Measurements from ENCODE around the gene MYH15.

MYH15 gene

DNA sequence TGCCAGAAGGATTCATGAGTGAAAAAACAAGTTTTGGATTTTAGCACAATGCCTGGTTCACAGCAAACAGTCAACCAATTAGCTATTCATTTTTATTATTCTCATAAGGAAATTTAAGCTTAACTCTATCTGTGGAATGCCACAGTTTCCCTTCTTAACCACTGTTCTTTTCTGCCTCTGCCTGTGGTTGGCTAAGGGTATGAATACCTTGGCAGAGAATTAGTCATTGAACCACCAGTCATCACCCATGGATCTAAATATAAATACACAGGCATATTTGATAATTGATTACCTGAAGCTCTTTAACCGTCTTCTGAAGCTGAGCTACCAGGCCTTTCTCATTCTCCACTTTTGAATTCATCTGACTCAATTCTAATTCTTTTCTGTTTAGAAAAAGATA is 79.9 kb downstream of the MYH15 start:
- H3K4me2 ChIP-seq (ENCODE audit: insufficient read depth, low read length, poor library complexity, severe bottlenecking), result no peak overlapping the region
- no peaks in the 10 kb centered on the region for H3K36me3 ChIP-seq (replicated peaks in 1 of 2; ENCODE audit: control insufficient read depth in 2 of 2, insufficient read depth in 2 of 2, low read length in 2 of 2)
- peaks cover 0 to 2% of the 10 kb centered on the region in 2 donors for H3K4me1 ChIP-seq (ENCODE audit: control insufficient read depth in 2 of 2, insufficient read depth in 1 of 2, low read depth in 1 of 2, low read length in 2 of 2)
- no peak overlapping the region for H4K8ac ChIP-seq (ENCODE audit: low read depth, low read length)
- H2BK15ac ChIP-seq (ENCODE audit: low read length), result no peak overlapping the region
- H3K14ac ChIP-seq (ENCODE audit: low read length), result no peak overlapping the region
- H2BK120ac ChIP-seq (ENCODE audit: low read depth, low read length), result no peak overlapping the region
- DNase-seq (ENCODE audit: low spot score), result no peak
- no peak overlapping the region for H3K4ac ChIP-seq (ENCODE audit: low read length)
- no CpG with 5 or more reads among the region's 1 CpG for WGBS, 2 donors (ENCODE audit: extremely low coverage in 2 of 2, insufficient read length in 2 of 2, insufficient replicate concordance in 1 of 2)
- H2BK5ac ChIP-seq (ENCODE audit: low read length), result no peak overlapping the region
- no peak overlapping the region for H3K18ac ChIP-seq (ENCODE audit: low read length)
- no peak overlapping the region for H2BK12ac ChIP-seq (ENCODE audit: low read length)
- H3K27me3 ChIP-seq (ENCODE audit: control insufficient read depth in 3 of 3, insufficient read depth in 3 of 3, low read depth in 1 of 3, low read length in 3 of 3), result no peaks in the 10 kb centered on the region
- H4K91ac ChIP-seq (ENCODE audit: low read depth, low read length, poor library complexity), result no peak overlapping the region
- H3K9ac ChIP-seq (ENCODE audit: low read depth, low read length, poor library complexity), result no peak overlapping the region
- H3K4me3 ChIP-seq (ENCODE audit: low read length in 2 of 2), result no peak overlapping the region
- H3K9me3 ChIP-seq (replicated peaks in 1 of 2; ENCODE audit: control insufficient read depth in 2 of 2, insufficient read depth in 1 of 2, low read depth in 1 of 2, low read length in 2 of 2), result peaks cover 3 to 14% of the 10 kb centered on the region in 2 donors
- no peak overlapping the region for H2AFZ ChIP-seq (ENCODE audit: low read length)
- H3K27ac ChIP-seq (replicated peaks; ENCODE audit: low read length), result no peak overlapping the region
- H3K23ac ChIP-seq (ENCODE audit: low read depth, low read length, poor library complexity), result no peak overlapping the region
- no peaks in the 10 kb centered on the region for H3K79me1 ChIP-seq (ENCODE audit: low read depth, low read length)
- H2AK5ac ChIP-seq (ENCODE audit: low read depth, low read length), result no peak overlapping the region

GRCh38 chr3:108428586-108428985 is 81.8 kb downstream of the MYH15 start:
- peaks cover 3 to 12% of the 10 kb centered on the region in 2 donors for H3K9me3 ChIP-seq (replicated peaks in 1 of 2; ENCODE audit: control insufficient read depth in 2 of 2, insufficient read depth in 1 of 2, low read depth in 1 of 2, low read length in 2 of 2)

DNA sequence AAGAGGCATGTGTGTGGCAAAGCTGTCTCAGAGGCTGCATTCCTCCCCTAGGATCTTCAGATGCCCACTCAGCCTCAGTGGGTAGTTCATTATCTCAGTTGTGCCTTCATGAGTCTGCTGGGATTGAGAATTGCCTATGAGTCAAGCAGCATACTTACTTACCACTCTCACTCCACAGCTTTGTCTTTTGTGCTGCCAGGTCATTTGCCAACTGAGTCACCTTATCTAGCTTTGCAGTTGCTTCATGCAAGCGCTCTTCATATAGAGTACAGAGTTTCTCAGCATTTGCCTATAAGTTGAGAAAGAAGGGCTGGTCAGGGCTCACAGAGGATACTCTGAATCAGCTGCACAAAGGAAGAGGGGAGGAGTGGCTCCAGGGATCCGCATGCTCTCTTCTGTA is 89.5 kb downstream of the MYH15 start:
- no peak overlapping the region for H3K18ac ChIP-seq (ENCODE audit: low read length)
- H3K4ac ChIP-seq (ENCODE audit: low read length), result no peak overlapping the region
- no peak overlapping the region for H3K27ac ChIP-seq (replicated peaks; ENCODE audit: low read length)
- H3K27me3 ChIP-seq (ENCODE audit: control insufficient read depth in 3 of 3, insufficient read depth in 3 of 3, low read depth in 1 of 3, low read length in 3 of 3), result no peaks in the 10 kb centered on the region
- no peak overlapping the region for H2BK5ac ChIP-seq (ENCODE audit: low read length)
- no peak overlapping the region for H3K4me2 ChIP-seq (ENCODE audit: insufficient read depth, low read length, poor library complexity, severe bottlenecking)
- H3K9me3 ChIP-seq (replicated peaks in 1 of 2; ENCODE audit: control insufficient read depth in 2 of 2, insufficient read depth in 1 of 2, low read depth in 1 of 2, low read length in 2 of 2), result no peaks in the 10 kb centered on the region
- no peak overlapping the region for H4K91ac ChIP-seq (ENCODE audit: low read depth, low read length, poor library complexity)
- no peak overlapping the region for H3K14ac ChIP-seq (ENCODE audit: low read length)
- H3K9ac ChIP-seq (ENCODE audit: low read depth, low read length, poor library complexity), result no peak overlapping the region
- H3K4me3 ChIP-seq (ENCODE audit: low read length in 2 of 2), result no peak overlapping the region
- no peaks in the 10 kb centered on the region for H3K79me1 ChIP-seq (ENCODE audit: low read depth, low read length)
- no peak overlapping the region for H2AFZ ChIP-seq (ENCODE audit: low read length)
- no peak overlapping the region for H4K8ac ChIP-seq (ENCODE audit: low read depth, low read length)
- H2BK15ac ChIP-seq (ENCODE audit: low read length), result no peak overlapping the region
- no peak overlapping the region for H3K23ac ChIP-seq (ENCODE audit: low read depth, low read length, poor library complexity)
- H2BK120ac ChIP-seq (ENCODE audit: low read depth, low read length), result no peak overlapping the region
- no peak overlapping the region for H2BK12ac ChIP-seq (ENCODE audit: low read length)
- DNase-seq (ENCODE audit: low spot score), result no peak
- no peak overlapping the region for H2AK5ac ChIP-seq (ENCODE audit: low read depth, low read length)
- H3K36me3 ChIP-seq (replicated peaks in 1 of 2; ENCODE audit: control insufficient read depth in 2 of 2, insufficient read depth in 2 of 2, low read length in 2 of 2), result no peaks in the 10 kb centered on the region
- no peaks in the 10 kb centered on the region for H3K4me1 ChIP-seq (ENCODE audit: control insufficient read depth in 2 of 2, insufficient read depth in 1 of 2, low read depth in 1 of 2, low read length in 2 of 2)
- no CpG with 5 or more reads among the region's 2 CpGs for WGBS, 2 donors (ENCODE audit: extremely low coverage in 2 of 2, insufficient read length in 2 of 2, insufficient replicate concordance in 1 of 2)

More at GRCh38 chr3:108428586-108428985, 81.8 kb downstream of the MYH15 start:
- Histone ChIP-seq H2BK15ac (ENCODE audit: low read length) (no peak overlapping the region), H3K27me3 (ENCODE audit: control insufficient read depth in 3 of 3, insufficient read depth in 3 of 3, low read depth in 1 of 3, low read length in 3 of 3) (no peaks in the 10 kb centered on the region), H2BK5ac (ENCODE audit: low read length) (no peak overlapping the region), H3K36me3 (replicated peaks in 1 of 2; ENCODE audit: control insufficient read depth in 2 of 2, insufficient read depth in 2 of 2, low read length in 2 of 2) (no peaks in the 10 kb centered on the region), H2BK120ac (ENCODE audit: low read depth, low read length) (no peak overlapping the region), H4K91ac (ENCODE audit: low read depth, low read length, poor library complexity) (no peak overlapping the region), H3K4me2 (ENCODE audit: insufficient read depth, low read length, poor library complexity, severe bottlenecking) (no peak overlapping the region), H2AFZ (ENCODE audit: low read length) (peak overlapping the region; percentile 37), H3K14ac (ENCODE audit: low read length) (no peak overlapping the region), H3K18ac (ENCODE audit: low read length) (no peak overlapping the region), H2AK5ac (ENCODE audit: low read depth, low read length) (no peak overlapping the region), H3K4me3 (ENCODE audit: low read length in 2 of 2) (no peak overlapping the region), H3K4me1 (ENCODE audit: control insufficient read depth in 2 of 2, insufficient read depth in 1 of 2, low read depth in 1 of 2, low read length in 2 of 2) (peaks cover 0 to 2% of the 10 kb centered on the region in 2 donors), H3K4ac (ENCODE audit: low read length) (no peak overlapping the region), H4K8ac (ENCODE audit: low read depth, low read length) (no peak overlapping the region), H2BK12ac (ENCODE audit: low read length) (no peak overlapping the region), H3K9ac (ENCODE audit: low read depth, low read length, poor library complexity) (no peak overlapping the region), H3K79me1 (ENCODE audit: low read depth, low read length) (no peaks in the 10 kb centered on the region), H3K23ac (ENCODE audit: low read depth, low read length, poor library complexity) (no peak overlapping the region), H3K27ac (replicated peaks; ENCODE audit: low read length) (no peak overlapping the region)
- WGBS, 2 donors (ENCODE audit: extremely low coverage in 2 of 2, insufficient read length in 2 of 2, insufficient replicate concordance in 1 of 2), result no CpG with 5 or more reads among the region's 3 CpGs
- DNase-seq (ENCODE audit: low spot score), result no peak

GRCh38 chr3:108416111-108416869 is 94.1 kb downstream of the MYH15 start:
- Histone ChIP-seq H2BK5ac (ENCODE audit: low read length) (no peak overlapping the region), H3K4me2 (ENCODE audit: insufficient read depth, low read length, poor library complexity, severe bottlenecking) (no peak overlapping the region), H3K36me3 (replicated peaks in 1 of 2; ENCODE audit: control insufficient read depth in 2 of 2, insufficient read depth in 2 of 2, low read length in 2 of 2) (no peaks in the 10 kb centered on the region), H2BK12ac (ENCODE audit: low read length) (no peak overlapping the region), H4K91ac (ENCODE audit: low read depth, low read length, poor library complexity) (no peak overlapping the region), H3K27ac (replicated peaks; ENCODE audit: low read length) (no peak overlapping the region), H3K4ac (ENCODE audit: low read length) (no peak overlapping the region), H3K27me3 (ENCODE audit: control insufficient read depth in 3 of 3, insufficient read depth in 3 of 3, low read depth in 1 of 3, low read length in 3 of 3) (no peaks in the 10 kb centered on the region), H2BK15ac (ENCODE audit: low read length) (no peak overlapping the region), H2BK120ac (ENCODE audit: low read depth, low read length) (no peak overlapping the region), H2AK5ac (ENCODE audit: low read depth, low read length) (no peak overlapping the region), H3K4me3 (ENCODE audit: low read length in 2 of 2) (no peak overlapping the region), H3K9me3 (replicated peaks in 1 of 2; ENCODE audit: control insufficient read depth in 2 of 2, insufficient read depth in 1 of 2, low read depth in 1 of 2, low read length in 2 of 2) (no peaks in the 10 kb centered on the region), H4K8ac (ENCODE audit: low read depth, low read length) (no peak overlapping the region), H3K4me1 (ENCODE audit: control insufficient read depth in 2 of 2, insufficient read depth in 1 of 2, low read depth in 1 of 2, low read length in 2 of 2) (no peaks in the 10 kb centered on the region), H2AFZ (ENCODE audit: low read length) (no peak overlapping the region), H3K79me1 (ENCODE audit: low read depth, low read length) (no peaks in the 10 kb centered on the region), H3K14ac (ENCODE audit: low read length) (no peak overlapping the region), H3K23ac (ENCODE audit: low read depth, low read length, poor library complexity) (no peak overlapping the region), H3K18ac (ENCODE audit: low read length) (no peak overlapping the region), H3K9ac (ENCODE audit: low read depth, low read length, poor library complexity) (no peak overlapping the region)
- no CpG with 5 or more reads among the region's 4 CpGs for WGBS, 2 donors (ENCODE audit: extremely low coverage in 2 of 2, insufficient read length in 2 of 2, insufficient replicate concordance in 1 of 2)
- DNase-seq (ENCODE audit: low spot score), result no peak
